Stimulated activated effector memory CD8-positive, alpha-beta T cell treated with anti-CD3 and anti-CD28 coated beads, Interleukin-12 subunit alpha, Interleukin-12 subunit beta, amount 100 ng/mL, for 72 hours (primary cell): ENCODE data around the gene BMPR1A.
"Not testable (repeated sequence)": the region's sequence is repeated elsewhere in the genome, so short reads cannot be mapped to it uniquely, and the experiment has no call there.

Experiments
- ATAC-seq: fragments of 150-1000 bp; cut with Tn5 transposase; 2 replicates; pipeline ENCODE4 v1.10.0; 2021
- DNase-seq, 2 donors: peaks; one replicate each; pipeline ENCODE4 v3.0.0; 2021 to 2022; ENCODE audit warnings: low spot score in 2 of 2
- H3K27ac Mint-ChIP-seq: one replicate; pipeline ENCODE4 v1.8.0; 2022; ENCODE audit warnings: mild to moderate bottlenecking, mixed read lengths
- H3K36me3 Mint-ChIP-seq: one replicate; pipeline ENCODE4 v1.8.0; 2022; ENCODE audit warnings: mild to moderate bottlenecking, mixed read lengths
- H3K4me1 Mint-ChIP-seq: one replicate; pipeline ENCODE4 v1.8.0; 2022; ENCODE audit warnings: mixed read lengths
- H3K4me3 Mint-ChIP-seq: one replicate; pipeline ENCODE4 v1.8.0; 2022; ENCODE audit warnings: mild to moderate bottlenecking, mixed read lengths
- H3K9me3 Mint-ChIP-seq: one replicate; pipeline ENCODE4 v1.8.0; 2022; ENCODE audit warnings: mixed read lengths

BMPR1A gene

DNA sequence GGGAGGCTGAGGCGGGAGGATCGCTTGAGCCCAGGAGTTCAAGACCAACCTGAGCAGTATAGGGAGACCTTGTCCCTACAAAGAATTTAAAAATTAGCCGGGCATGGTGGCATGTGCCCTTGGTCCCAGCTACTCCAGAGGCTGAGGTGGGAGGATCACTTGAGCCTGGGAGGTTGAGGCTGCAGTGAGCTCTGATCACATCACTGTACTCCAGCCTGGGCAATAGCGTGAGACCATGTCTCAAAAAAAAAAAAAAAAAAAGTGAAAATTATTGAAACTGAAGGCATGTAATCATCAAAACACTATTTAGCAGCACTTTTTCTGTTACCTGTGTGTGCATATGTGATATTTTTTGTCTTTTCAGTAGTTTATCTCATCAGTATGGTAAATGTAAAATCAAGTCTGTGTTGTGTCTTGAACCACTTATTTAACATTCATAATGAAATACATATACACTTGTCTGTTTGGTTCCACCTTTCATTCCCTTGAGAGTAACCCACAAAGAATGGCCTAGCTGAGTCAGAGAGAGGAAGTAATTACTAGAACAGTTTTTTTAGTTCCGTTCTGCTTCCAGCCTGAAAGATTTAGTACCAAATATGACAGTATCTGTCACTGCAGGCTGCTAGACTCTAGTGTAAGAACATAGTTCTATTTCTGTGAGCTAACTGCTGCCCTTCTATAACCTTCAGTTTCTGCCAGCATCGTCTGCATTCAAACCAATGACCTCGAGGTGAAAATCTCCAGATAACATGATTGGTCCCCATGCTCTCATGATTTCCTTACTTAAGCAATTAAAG lies 132.4 kb downstream of the BMPR1A start:
- Mint-ChIP-seq H3K27ac (peak overlapping the region; percentile 5), H3K4me3 (no peak overlapping the region), H3K9me3 (no peaks in the 10 kb centered on the region), H3K4me1 (peaks cover 9% of the 10 kb centered on the region), H3K36me3 (peaks cover 31% of the 10 kb centered on the region)
- DNase-seq (no peak), ATAC-seq (peak; percentile 97)

DNA sequence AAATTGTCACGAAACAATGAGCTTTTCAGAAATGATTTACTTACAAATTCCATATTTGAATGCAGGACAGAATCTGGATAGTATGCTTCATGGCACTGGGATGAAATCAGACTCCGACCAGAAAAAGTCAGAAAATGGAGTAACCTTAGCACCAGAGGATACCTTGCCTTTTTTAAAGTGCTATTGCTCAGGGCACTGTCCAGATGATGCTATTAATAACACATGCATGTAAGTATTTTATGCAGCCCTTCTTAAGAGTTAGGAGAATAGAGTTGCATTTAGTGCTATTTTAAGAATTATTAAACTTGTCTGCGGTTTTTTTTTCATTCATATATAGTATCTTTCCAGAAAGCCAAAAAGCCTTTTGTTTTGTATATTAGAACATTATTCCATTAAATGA lies 133.6 kb downstream of the BMPR1A start:
- no peaks in the 10 kb centered on the region for H3K9me3 Mint-ChIP-seq
- peaks cover 9% of the 10 kb centered on the region for H3K4me1 Mint-ChIP-seq
- no peak for ATAC-seq
- no peak for DNase-seq
- no peak overlapping the region for H3K27ac Mint-ChIP-seq
- H3K36me3 Mint-ChIP-seq = peaks cover 32% of the 10 kb centered on the region
- H3K4me3 Mint-ChIP-seq = no peak overlapping the region

DNA sequence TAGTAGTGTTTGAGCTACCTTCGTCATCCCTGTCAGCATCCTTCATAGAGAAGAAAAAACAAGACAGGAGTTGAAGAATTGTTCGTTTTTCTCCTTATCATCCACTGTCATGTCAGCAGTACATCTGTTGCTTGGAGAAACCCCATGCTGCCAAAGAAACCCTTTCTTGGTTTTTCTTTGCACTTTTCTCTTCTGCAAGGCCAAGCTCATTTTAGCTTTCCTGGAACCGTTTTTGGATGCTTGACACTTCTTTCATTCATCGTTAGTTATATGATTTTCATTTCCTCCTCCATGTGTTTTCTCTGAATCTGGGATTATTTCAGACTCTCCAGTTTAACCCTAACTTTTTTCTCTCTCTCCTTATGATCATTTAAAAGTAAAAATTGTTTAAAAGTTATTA lies 142.1 kb downstream of the BMPR1A start:
- DNase-seq = no peak
- no peak for ATAC-seq
- Mint-ChIP-seq H3K4me3 (no peak overlapping the region), H3K9me3 (no peaks in the 10 kb centered on the region), H3K36me3 (peaks cover 19% of the 10 kb centered on the region), H3K27ac (no peak overlapping the region), H3K4me1 (no peaks in the 10 kb centered on the region)

DNA sequence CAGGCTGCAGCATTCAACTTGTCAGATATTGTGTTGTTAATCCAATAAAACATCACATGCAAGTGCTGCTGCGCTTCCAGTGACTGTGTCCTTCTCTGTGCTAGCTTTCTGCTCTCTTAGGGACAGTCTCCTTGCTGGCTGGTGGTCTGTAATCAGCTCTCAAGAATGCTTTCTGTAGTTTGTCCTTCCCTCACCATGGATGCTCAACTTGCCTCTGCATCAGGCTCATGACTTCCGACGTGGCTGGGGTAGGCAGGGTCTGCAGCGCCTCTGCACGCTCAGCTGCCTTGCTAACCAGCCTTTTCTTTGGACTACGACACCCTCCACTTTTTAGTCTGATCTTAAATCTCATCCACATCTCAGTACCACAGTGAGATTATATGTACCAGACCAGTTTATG lies 142.7 kb downstream of the BMPR1A start:
- no peak for ATAC-seq
- H3K36me3 Mint-ChIP-seq = peaks cover 19% of the 10 kb centered on the region
- H3K4me1 Mint-ChIP-seq = no peaks in the 10 kb centered on the region
- H3K4me3 Mint-ChIP-seq = no peak overlapping the region
- no peak for DNase-seq
- no peaks in the 10 kb centered on the region for H3K9me3 Mint-ChIP-seq
- no peak overlapping the region for H3K27ac Mint-ChIP-seq

- Mint-ChIP-seq H3K4me1 (no peaks in the 10 kb centered on the region), H3K4me3 (no peak overlapping the region), H3K27ac (no peak overlapping the region), H3K9me3 (no peaks in the 10 kb centered on the region), H3K36me3 (peaks cover 23% of the 10 kb centered on the region)
- DNase-seq = peak in 1 of 2 donors; percentile 57
- ATAC-seq = peak; percentile 56
Measured at GRCh38 chr10:86899670-86900276, 143.4 kb downstream of the BMPR1A start.

DNA sequence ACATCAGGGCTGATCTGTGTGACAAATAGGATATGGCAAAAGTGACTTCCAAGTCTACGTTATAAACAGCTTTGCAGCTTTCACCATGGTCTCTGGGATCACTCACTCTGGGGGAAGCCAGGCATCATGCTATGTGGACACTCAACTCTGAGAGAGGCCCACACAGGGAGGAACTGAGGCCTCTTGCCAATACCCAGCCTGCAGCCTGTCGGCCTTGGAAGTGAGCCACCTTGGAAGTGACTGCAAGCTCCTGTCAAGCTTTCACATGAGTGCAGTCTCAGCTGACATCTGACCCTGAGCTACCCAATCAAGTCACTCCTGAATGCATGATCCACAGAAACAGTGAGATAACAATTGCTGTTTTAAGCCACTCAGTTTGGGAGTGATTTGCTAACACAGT lies 144.5 kb downstream of the BMPR1A start:
- H3K36me3 Mint-ChIP-seq = peaks cover 33% of the 10 kb centered on the region
- H3K4me1 Mint-ChIP-seq = no peaks in the 10 kb centered on the region
- H3K4me3 Mint-ChIP-seq = no peak overlapping the region
- ATAC-seq (no peak), DNase-seq (no peak)
- H3K27ac Mint-ChIP-seq = no peak overlapping the region
- H3K9me3 Mint-ChIP-seq = no peaks in the 10 kb centered on the region

- DNase-seq = no peak
- ATAC-seq = no peak
- Mint-ChIP-seq H3K4me1 (no peaks in the 10 kb centered on the region), H3K9me3 (no peaks in the 10 kb centered on the region), H3K36me3 (peaks cover 45% of the 10 kb centered on the region), H3K27ac (no peak overlapping the region), H3K4me3 (no peak overlapping the region)
Measured at GRCh38 chr10:86904600-86904999, 148.2 kb downstream of the BMPR1A start.

DNA sequence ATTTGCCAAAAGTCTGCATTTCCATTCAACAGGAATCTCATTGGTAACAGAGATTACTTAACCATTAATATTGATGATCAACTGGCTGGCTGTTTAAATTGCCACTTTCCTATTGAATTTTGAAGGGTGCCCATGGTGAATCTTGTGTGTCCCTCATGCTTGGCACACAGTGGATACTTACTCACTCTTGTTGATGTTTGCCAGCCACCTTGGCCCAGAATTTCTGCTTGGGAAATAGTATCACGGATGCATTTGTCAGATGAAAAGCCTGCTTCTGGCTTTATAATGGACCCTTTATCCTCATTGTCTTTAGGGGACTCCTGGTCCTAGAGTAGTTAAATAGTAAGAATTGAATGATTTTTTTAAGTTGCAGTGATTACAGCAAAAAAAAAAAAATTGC lies 149.0 kb downstream of the BMPR1A start:
- H3K4me3 Mint-ChIP-seq = no peak overlapping the region
- no peak overlapping the region for H3K27ac Mint-ChIP-seq
- ATAC-seq = no peak

GRCh38 chr10:86914734-86915133 lies 158.3 kb downstream of the BMPR1A start:
- Mint-ChIP-seq H3K4me3 (no peak overlapping the region), H3K9me3 (no peaks in the 10 kb centered on the region), H3K36me3 (peaks cover 57% of the 10 kb centered on the region), H3K4me1 (no peaks in the 10 kb centered on the region), H3K27ac (no peak overlapping the region)
- ATAC-seq = no peak
- DNase-seq = no peak

More for the DNA sequence above, 149.0 kb downstream of the BMPR1A start:
- Mint-ChIP-seq H3K36me3 (peaks cover 42% of the 10 kb centered on the region), H3K4me1 (no peaks in the 10 kb centered on the region), H3K9me3 (no peaks in the 10 kb centered on the region)
- DNase-seq = no peak

- DNase-seq (no peak), ATAC-seq (no peak)
- peaks cover 69% of the 10 kb centered on the region for H3K36me3 Mint-ChIP-seq
Measured at GRCh38 chr10:86918022-86918471, 161.6 kb downstream of the BMPR1A start.

GRCh38 chr10:86922553-86922961 lies 166.1 kb downstream of the BMPR1A start:
- no peak overlapping the region for H3K27ac Mint-ChIP-seq
- ATAC-seq (no peak), DNase-seq (no peak)
- no peaks in the 10 kb centered on the region for H3K9me3 Mint-ChIP-seq
- no peaks in the 10 kb centered on the region for H3K4me1 Mint-ChIP-seq
- H3K36me3 Mint-ChIP-seq = peaks cover 49% of the 10 kb centered on the region
- H3K4me3 Mint-ChIP-seq = no peak overlapping the region

More at GRCh38 chr10:86918022-86918471, 161.6 kb downstream of the BMPR1A start:
- no peak overlapping the region for H3K27ac Mint-ChIP-seq
- no peak overlapping the region for H3K4me3 Mint-ChIP-seq
- H3K4me1 Mint-ChIP-seq = no peaks in the 10 kb centered on the region
- H3K9me3 Mint-ChIP-seq = no peaks in the 10 kb centered on the region

DNA sequence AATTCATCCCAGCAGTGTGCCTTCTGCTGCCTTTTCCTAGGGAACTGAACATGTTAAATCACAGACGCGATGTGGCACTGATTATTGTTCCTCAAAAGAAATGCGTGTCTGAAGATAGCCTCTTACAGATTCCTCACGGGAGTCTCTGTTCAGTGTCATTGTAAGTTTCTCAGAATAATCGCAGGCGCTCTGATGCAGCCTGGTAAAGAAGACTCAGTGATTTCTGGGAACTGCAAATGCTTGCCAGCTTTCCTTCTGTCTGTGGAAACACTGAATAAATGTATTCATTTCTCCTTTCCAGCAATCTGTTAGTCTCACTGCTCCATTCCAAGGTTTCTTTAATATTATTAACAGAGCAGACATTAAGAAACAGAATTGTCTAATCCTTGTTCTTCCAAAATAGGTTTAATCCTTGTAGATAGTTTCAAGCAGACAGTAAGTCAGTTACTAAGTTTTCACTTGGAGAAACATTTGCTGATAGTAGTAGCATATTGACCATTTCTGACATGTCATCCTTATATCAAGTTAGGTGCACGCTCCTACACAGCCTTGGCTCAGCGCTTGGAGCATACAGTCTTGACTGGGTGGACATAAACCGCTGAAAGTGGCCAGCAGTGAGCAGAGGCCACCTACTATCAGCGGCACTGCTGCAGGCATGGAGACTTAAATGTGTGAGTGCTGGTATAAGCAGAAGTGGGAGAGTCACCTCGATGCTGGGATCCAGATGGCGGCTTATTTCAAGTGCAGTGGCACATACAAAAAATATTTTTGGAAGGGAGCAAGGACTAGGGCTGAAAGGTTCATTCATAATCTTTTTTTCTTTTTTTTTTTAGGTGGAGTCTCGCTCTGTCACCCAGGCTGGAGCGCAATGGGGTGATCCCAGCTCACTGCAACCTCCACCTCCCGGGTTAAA lies 173.3 kb downstream of the BMPR1A start:
- Mint-ChIP-seq H3K36me3 (peaks cover 23% of the 10 kb centered on the region), H3K4me3 (no peak overlapping the region), H3K27ac (no peak overlapping the region), H3K4me1 (no peaks in the 10 kb centered on the region), H3K9me3 (no peaks in the 10 kb centered on the region)
- DNase-seq (no peak), ATAC-seq (no peak)

- Mint-ChIP-seq H3K36me3 (peaks cover 23% of the 10 kb centered on the region), H3K27ac (no peak overlapping the region), H3K4me1 (no peaks in the 10 kb centered on the region), H3K4me3 (no peak overlapping the region), H3K9me3 (no peaks in the 10 kb centered on the region)
- no peak for DNase-seq
- ATAC-seq = no peak
Measured at GRCh38 chr10:86931872-86932271, 175.5 kb downstream of the BMPR1A start.

- no peak overlapping the region for H3K27ac Mint-ChIP-seq
- no peaks in the 10 kb centered on the region for H3K9me3 Mint-ChIP-seq
- no peaks in the 10 kb centered on the region for H3K4me1 Mint-ChIP-seq
- no peak for ATAC-seq
- DNase-seq = no peak
- peaks cover 23% of the 10 kb centered on the region for H3K36me3 Mint-ChIP-seq
- no peak overlapping the region for H3K4me3 Mint-ChIP-seq
Measured at GRCh38 chr10:86932674-86933073, 176.3 kb downstream of the BMPR1A start.

DNA sequence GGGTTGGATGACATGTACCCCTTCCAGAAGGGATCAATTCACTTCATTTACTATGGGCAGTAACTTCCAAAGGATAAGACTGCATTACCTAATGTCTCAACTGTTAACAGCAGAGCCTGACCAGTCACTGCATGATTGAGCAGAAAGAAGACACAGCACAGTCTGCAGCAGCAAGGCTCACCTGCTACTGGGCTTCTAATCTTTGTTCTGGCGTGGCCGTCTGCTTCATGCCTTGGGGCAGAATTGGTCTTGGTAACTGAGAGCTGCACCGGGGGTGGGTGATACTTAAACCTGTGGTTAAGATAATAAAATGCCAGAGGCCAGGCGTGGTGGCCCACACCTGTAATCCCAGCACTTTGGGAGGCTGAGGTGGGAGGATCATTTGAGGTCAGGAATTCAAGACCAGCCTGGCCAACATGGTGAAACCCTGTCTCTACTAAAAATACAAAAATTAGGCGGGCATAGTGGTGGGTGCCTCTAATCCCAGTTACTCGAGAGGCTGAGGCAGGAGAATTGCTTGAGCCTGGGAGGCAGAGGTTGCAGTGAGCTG lies 177.8 kb downstream of the BMPR1A start:
- H3K4me3 Mint-ChIP-seq, DNase-seq, H3K27ac Mint-ChIP-seq, H3K9me3 Mint-ChIP-seq, H3K4me1 Mint-ChIP-seq, ATAC-seq: not testable (repeated sequence)
- H3K36me3 Mint-ChIP-seq = peaks cover 18% of the 10 kb centered on the region
